Measurements from ENCODE around the gene SHISAL1.

DNA sequence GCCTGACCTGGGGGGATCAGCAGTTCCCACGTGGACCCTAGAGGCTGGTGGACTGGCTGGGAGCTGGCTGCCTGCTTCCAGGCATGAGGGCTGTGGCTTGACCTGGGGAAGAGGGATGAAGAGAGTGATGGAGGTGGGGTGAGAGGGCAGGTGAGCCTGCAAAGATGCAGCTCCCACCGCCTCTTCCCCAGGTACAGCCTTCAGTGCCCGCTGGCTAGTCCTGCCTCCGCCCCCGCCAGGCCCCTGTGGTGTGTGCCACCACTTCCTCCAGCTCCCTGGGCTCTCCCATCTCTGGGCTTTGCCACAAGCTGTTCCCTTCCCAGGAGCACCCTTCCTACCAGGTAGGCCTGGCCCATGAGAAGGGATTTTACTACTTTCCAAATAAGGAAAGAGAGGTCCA is 112.9 kb downstream of the SHISAL1 start:
- TF ChIP-seq, protein P1, sequence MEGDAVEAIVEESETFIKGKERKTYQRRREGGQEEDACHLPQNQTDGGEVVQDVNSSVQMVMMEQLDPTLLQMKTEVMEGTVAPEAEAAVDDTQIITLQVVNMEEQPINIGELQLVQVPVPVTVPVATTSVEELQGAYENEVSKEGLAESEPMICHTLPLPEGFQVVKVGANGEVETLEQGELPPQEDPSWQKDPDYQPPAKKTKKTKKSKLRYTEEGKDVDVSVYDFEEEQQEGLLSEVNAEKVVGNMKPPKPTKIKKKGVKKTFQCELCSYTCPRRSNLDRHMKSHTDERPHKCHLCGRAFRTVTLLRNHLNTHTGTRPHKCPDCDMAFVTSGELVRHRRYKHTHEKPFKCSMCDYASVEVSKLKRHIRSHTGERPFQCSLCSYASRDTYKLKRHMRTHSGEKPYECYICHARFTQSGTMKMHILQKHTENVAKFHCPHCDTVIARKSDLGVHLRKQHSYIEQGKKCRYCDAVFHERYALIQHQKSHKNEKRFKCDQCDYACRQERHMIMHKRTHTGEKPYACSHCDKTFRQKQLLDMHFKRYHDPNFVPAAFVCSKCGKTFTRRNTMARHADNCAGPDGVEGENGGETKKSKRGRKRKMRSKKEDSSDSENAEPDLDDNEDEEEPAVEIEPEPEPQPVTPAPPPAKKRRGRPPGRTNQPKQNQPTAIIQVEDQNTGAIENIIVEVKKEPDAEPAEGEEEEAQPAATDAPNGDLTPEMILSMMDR (conservative IDR thresholded peaks at IDR 0.05 in 1 of 2, IDR thresholded peaks at IDR 0.05 in 1 of 2; ENCODE audit: extremely low read depth in 1 of 2, insufficient read depth in 1 of 2, low read depth in 1 of 2, low read length in 2 of 2): no peak
- no peak for TF ChIP-seq EZH2 (IDR thresholded peaks at IDR 0.05; ENCODE audit: borderline replicate concordance, low read length)
